Activated CD4-positive, alpha-beta T cell treated with anti-CD3 and anti-CD28 coated beads for 24 hours (primary cell): ENCODE data around the gene PYGM.
A peak's percentile ranks its signal among the peaks of the same experiment; 100 is the strongest.

Experiments
- DNase-seq, 2 donors: peaks; one replicate each; pipeline ENCODE4 v3.0.0-alpha.2; 2020; ENCODE audit warnings: low read depth in 2 of 2

PYGM gene

DNA sequence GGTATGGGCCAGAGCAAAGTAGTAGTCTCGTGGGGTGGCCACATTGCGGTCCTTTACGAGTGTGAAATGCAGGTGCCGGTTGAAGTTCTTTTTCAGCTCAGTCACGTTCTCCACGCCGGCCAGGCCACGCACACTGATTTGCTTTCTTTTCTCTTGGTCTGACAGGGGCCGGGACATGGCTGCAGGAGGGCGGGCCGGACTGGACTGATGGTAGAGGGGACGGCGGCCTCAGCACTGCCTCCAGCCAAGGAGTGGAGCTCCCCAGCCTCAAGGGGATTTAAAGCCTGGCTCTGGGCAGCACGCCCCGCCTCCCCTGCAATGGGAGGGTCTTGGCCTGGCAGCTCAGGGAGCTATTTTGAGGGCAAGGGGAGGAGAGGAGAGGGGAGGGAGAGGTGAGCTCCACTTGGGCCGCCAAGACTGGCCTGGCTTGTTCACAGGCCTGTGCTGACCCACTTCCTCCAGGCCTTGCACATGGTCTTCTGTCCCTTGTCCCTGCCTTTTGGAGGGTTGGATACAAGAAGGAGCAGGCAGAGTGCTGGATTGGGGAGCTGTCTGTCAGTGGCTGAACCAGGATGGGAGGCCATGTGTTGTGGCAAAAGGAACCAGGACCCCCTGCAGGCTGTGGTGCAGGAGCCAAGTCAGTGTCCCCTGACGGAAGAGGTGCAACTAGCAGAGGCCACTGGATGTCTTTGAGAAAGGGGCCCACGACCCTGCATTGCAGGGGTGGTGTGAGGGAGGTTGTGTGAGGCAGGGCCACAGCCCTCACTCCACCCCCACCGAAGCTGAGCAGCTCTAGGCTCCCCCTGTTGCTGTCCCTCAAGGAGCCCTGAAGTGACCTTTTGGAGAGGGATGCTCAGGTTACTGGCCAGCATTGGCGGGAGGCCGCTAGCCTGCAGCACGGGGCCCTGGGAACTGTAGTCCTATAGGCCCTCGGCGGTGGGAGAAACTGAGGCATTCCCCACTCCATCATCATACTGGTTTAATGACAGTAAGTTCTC lies at the start of gene PYGM:
TSS of gene PYGM (minus strand) at position 253 of the 998 bp plus-strand sequence. CDS start at position 177, 76 bp downstream.
- no peak for DNase-seq

DNA sequence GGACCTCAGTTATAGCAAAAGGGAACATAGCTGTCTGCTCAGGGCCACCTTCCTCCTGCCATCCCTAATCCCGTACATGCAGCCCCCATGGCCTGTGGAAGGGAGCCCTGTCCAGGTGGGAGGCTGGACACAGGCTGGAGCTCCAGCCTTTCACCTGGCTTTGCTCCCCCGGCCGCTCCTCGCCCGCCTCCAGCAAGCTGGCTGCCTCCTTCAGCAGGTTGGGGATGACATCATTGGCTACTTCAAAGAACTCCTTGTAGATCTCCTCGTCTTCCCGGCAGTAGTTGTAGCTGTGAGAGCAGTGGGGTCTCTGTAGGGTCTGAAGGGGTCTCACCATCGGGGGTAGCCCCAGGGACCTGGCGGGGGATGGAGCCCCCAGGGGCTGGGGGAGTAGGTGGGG lies 45.7 kb upstream of the PYGM start:
- no peak for DNase-seq

DNA sequence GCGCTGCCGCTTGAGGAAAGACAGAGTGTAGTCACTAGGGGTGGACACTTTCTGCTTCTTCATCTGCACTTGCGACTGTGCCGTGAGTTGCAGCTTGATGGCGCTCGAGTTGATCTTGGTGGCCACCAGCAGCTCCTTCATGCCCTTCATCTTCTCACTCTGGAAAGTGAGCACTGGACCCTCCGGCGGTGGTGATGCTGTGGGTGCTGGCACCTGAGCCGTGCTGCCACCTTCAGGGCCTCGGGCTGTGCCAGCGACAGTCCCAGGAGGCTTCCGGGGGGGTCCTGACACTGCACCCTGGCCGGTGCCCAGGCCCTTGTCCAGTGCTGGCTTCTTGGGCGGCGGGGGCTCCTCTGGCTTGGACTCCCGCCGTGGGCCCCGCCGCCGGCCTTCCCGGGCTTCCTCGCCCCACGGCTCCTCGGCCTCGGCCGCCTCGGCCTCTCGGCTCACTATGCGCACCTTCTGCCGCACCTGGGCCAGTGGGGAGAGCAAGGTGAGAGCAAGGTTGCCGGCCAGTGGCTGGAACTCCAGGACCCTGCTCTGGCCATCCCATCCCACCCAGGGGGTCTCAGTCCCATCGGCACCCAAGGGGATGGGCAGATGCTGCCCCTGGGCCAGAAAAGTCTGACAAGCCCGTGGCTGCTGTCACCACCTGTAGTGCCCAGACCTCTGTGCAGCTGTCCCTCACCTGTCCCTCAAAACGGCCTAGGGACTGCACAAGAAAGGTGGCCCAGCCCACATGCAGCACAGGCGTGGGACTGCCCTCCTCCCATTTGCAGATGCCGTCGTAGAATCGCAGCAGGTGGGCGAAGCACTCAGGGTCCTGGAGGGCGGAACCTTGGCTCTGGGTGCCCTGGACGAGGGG lies 44.8 kb upstream of the PYGM start:
- DNase-seq: no peak

- DNase-seq: no peak
Observed at GRCh38 chr11:64803846-64804345, 44.1 kb upstream of the PYGM start.

- peak; percentile 73 to 79 for DNase-seq
Observed at GRCh38 chr11:64803158-64803845, 43.5 kb upstream of the PYGM start, which contains the start of gene MAP4K2. MAP4K2 (minus strand) TSS chr11:64803214; CDS start chr11:64803149, 65 bp downstream.

DNA sequence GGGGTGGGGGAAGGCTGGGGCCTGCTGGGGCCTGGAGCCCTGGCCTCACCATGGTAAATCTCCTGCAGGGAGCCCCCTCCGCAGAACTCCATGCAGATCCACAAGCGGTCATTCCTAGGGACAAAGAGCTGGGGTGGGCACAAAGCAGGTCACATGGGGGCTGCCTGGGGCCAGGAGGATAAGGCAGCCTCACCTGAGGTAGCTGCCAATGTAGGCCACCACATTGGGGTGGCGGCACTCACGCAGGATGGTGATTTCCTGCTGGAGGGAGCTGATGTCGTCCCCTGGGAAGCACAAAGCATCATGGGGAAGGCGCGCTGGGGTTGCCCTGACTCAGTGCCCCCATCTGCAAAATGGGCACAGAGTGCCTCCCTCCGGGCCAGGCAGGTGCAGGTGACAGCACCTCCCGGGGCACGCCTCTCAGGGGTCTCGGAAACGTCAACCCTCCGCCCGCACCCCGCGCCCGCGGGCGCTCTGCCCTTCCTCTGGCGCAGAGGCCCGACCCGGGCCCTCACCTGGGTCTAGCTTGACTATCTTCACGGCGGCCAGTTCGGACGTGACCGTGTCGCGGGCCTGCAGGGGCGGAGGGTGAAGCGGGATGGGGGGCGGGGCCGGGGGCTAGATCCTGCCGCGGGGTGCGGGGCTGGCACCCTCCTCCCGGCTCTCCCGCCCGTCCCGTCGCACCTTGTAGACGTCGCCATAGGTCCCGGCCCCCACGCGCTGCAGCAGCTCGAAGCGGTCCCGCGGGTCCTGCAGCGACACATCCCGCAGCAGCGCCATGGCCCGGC lies 42.8 kb upstream of the PYGM start:
- DNase-seq: no peak

DNA sequence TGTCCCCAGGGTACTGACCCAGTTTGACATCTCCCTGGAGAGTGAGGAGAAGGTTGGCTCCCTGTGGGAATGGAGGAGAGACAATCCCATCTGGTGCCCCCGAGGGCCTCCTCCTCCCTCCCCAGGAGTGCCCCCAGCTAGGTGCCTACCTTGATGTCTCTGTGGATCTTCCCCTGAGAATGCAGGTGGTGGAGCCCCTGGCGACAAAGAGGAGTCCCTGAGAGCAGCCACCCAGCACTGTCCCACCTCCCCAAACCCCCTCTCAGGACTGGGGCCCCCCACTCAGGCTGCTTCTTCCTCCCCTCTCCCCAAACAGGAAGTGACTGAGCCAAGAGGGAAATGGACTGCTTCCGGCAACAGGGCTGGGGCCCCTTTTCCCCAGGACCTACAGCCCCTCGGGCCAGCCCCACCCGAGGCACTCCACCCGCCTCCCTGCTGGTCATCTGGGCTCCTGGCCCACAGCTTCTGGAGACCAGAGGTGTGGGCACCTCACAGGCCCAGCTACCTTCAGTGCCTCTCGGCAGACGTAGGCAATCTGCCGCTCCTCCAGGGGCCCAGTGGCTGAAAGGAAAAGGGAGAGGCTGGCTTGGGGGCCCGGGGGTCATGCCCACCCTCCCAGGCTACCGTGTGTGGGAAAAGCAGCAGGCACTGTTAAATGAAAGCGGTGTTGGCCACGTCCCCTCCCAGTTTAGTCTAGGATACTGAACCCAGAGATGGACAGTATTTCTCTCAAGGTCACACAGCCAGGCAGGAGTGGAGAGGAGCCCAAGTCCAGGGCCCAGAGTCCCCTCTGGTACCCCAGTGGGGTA lies 42.0 kb upstream of the PYGM start:
- DNase-seq: no peak

DNA sequence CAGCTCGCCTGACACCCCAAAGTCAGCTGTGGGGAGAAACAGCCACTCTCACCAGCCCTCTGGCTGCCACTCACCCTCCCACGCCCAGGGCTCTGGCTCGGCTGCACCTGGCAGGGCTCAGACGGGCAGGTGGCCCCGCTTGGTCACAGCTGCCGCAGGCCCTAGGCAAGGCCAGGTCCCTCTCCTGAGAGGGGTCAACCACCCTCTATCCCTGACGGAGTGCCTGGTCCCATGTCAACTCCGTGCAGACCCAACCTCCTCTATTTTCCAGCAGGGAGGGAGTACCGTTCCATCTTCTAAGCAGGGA lies 41.3 kb upstream of the PYGM start:
- DNase-seq: no peak

- no peak for DNase-seq
Observed at GRCh38 chr11:64800303-64801157, 40.8 kb upstream of the PYGM start.

GRCh38 chr11:64799623-64800302 lies 40.0 kb upstream of the PYGM start:
- no peak for DNase-seq

- DNase-seq: no peak
Observed at GRCh38 chr11:64799256-64799622, 39.5 kb upstream of the PYGM start.

DNA sequence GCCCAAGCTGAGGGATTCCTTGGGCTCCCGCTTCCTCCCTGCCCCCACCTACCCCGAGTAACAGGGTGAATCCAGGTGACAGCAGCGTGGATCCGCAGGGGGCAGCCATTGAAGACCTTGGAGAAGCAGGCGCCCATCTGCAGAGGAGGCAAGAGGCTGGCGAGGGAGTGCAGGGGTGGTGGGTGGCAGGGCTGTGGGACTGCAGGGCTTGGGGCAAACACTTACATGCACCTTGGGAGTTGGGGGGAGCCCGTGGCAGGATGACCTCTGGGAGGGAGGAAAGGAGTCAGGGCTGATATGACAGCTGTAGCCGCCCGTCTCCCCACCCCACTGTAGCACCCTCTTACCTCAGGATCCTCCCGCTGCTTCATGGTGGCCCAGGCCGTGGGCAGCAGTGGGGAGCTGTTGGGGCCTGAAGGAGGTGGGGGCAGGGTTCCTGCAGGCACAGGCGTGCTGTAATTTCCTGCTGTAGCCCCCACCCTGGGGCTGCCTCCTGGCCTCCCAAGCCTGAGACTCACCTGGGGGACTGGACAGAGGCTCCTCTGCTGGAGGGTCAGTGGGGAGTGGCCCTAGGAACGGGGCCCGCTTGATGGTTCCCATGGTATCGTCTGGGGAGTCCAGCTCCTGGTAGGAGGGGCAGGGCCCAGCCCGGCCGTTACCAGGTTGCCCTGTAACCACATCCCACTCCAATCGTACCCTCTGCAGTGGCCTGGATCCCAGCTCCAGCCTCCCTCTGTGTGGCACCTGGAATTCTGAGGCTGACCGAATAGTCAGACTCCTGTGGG lies 37.2 kb upstream of the PYGM start:
- DNase-seq: no peak

DNA sequence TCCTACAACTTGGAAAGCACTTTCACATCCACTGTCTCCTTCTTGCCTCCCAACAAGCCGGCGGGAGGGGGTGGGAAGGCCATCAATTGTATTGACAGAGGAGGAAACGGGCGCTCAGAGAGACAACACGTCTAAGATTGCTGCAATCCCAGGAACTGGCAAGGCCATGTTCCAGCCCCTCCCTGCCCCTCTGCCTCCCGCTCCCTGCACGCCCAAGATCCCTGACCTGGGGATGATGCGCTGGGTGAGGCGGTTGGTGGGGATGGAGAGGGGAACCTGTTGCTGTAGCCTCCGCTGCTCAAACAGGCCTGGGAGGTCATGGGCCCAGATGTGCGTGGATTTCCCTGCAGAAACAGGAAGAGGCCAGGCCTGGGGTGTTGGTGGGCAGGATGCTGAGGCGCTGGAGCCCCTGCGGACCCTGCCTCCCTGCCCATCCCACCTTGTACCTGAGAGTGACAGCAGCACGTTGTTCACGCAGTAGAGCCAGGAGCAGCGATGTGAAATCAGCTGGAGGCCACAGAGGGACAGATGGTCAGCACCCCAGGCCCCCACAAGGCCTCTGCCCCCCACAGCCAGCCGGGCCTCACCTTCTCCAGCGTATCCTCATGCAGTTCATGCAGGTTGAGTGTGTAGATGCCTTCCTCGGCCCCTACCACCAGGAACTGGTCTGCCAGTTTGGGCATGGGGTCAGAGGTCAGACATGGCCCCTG lies 36.4 kb upstream of the PYGM start:
- no peak for DNase-seq

- DNase-seq: no peak
Observed at GRCh38 chr11:64794526-64794925, 34.8 kb upstream of the PYGM start.

DNA sequence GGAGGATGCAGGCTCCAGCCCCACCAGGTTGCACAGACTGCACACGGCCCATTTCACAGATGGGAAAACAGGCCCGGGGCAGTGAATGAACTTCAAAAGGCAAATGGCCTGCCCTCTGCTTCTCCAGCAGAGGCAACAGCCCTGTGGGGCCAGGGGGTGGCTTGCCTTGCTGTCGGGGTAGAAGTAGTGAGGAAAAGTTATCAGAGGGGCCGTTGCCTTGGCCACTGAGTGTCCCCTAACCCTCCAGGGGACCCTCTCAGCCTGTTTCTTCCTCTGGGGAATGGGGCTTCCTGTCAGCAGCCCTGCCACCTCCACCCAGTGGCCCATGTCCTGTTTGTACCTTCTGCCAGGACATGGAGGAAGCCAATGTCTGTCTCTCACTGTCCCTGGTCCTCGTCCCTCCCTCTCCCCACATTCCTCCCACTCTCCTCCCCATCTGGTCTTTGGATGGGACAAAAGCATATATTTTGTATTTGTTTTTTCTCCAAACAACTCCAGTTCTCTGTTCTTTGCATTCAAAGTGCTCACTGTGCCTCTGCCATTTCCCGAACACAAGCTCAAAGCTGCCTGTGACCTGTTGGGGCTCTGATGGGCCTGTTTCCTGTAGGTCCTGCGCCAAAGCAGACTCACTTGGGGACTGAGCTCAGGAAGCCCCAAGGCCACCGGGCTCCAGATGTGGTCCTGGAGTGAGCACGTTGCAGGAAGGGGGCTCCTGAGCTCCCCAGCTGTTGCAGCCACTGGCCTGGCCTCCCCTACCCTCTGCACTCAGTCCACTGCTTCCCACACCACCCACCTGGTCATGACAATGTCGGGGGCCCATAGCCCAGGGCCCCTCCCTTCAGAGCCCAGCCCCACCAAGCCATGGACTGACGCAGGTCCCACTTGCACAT lies 33.7 kb upstream of the PYGM start:
- DNase-seq: no peak

GRCh38 chr11:64792482-64792881 lies 32.7 kb upstream of the PYGM start:
- no peak for DNase-seq
